BLaER1 (cell line): ENCODE data around the gene MTG1.
"Not testable (repeated sequence)": the region's sequence is repeated elsewhere in the genome, so short reads cannot be mapped to it uniquely, and the experiment has no call there.

Experiments used
- H3K27ac ChIP-seq: shearing (Covaris generic); formaldehyde crosslinking; 2 replicates; pipeline ENCODE4 v1.8.1; 2022
- H3K27me3 ChIP-seq: shearing (Covaris generic); formaldehyde crosslinking; 2 replicates; pipeline ENCODE4 v1.8.1; 2022
- H3K36me3 ChIP-seq: shearing (Covaris generic); formaldehyde crosslinking; 2 replicates; pipeline ENCODE4 v1.8.1; 2022
- H3K4me1 ChIP-seq: shearing (Covaris generic); formaldehyde crosslinking; 2 replicates; pipeline ENCODE4 v1.8.1; 2022
- H3K4me2 ChIP-seq: shearing (Covaris generic); formaldehyde crosslinking; 2 replicates; pipeline ENCODE4 v1.8.1; 2022
- H3K4me3 ChIP-seq: shearing (Covaris generic); formaldehyde crosslinking; 2 replicates; pipeline ENCODE4 v1.8.1; 2022
- H3K9ac ChIP-seq: shearing (Covaris generic); formaldehyde crosslinking; 2 replicates; pipeline ENCODE4 v1.8.1; 2022
- H3K9me3 ChIP-seq: shearing (Covaris generic); formaldehyde crosslinking; 2 replicates; pipeline ENCODE4 v1.8.1; 2022
- H4K20me1 ChIP-seq: shearing (Covaris generic); formaldehyde crosslinking; 2 replicates; pipeline ENCODE4 v1.8.1; 2022
- Cebpa-rat ChIP-seq: shearing (Covaris generic); IDR thresholded peaks from 2 replicates; pipeline ENCODE4 v1.8.1; 2022

The MTG1 gene

DNA sequence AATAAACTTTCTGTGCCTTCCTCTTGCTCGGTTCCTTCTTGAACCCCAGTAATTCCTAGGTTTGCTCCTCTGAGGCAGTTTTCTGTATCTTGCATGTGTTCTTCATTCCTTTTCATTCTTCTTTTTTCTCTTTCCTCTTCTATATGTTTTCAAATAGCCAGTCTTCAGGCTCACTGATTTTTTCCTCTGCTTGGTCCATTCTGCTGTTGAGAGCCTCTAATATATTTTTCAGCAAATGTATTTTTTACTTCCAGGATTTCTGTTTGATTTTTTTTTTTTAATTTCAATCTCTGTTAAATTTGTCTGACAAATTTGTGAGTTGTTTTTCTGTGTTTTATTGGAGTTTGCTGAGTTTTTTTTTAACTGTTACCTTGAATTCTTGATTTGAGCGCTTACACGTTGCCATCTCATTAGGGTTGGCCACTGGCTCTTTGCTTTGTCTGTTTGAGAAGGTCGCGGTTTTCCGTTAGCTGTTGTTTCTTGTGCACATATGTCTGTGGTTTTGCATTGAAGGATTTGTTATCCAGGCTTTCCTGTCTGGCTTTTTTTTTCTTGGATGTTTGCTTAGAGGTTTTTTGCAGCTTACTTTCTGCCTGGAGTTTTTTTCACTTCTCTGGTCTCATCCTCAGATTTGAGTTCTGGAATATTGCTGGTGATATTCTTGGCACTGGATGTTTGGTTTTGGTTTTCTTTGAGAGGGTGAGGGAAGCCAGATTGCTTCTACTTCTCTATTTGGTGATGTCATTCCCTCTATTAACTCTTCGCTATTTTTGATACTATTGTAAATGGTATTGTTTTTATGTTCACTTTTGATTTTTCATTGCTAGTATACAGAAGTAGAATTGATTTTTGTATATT, 17.8 kb downstream of the MTG1 start:
- peak overlapping the region; percentile 35; the same call in 1 of the 2 replicates for H3K4me3 ChIP-seq
- H3K9ac ChIP-seq, result no peak overlapping the region
- no peaks in the 10 kb centered on the region for H3K4me1 ChIP-seq
- no peak overlapping the region for H3K4me2 ChIP-seq
- H3K36me3 ChIP-seq, result peaks cover 92% of the 10 kb centered on the region
- peaks cover 26% of the 10 kb centered on the region; the same call in 1 of the 2 replicates for H4K20me1 ChIP-seq
- H3K27me3 ChIP-seq, result no peaks in the 10 kb centered on the region
- H3K9me3 ChIP-seq, result peaks cover 90% of the 10 kb centered on the region
- TF ChIP-seq Cebpa-rat, result no peak
- H3K27ac ChIP-seq, result no peak overlapping the region

DNA sequence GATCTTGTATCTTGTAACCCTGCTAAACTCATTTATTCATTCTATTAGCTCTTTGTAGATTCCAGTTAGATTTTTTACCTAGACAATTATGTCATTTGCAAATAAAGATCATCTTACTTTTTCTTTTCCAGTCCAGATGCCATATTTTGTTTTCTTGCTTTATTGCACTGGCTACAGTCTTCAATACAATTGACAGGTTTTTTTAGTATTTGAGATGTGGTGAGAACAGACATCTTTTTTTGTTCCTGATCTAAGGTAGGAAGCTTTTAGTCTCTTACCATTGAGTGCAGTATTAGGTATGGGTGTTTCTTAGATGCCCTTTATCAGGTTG, 18.4 kb downstream of the MTG1 start:
- H3K4me2 ChIP-seq, result no peak overlapping the region
- H3K36me3 ChIP-seq, result peaks cover 86% of the 10 kb centered on the region
- H3K9me3 ChIP-seq, result peaks cover 84% of the 10 kb centered on the region
- peaks cover 22% of the 10 kb centered on the region; the same call in 1 of the 2 replicates for H4K20me1 ChIP-seq
- H3K4me3 ChIP-seq, result no peak overlapping the region
- no peak for TF ChIP-seq Cebpa-rat
- no peaks in the 10 kb centered on the region for H3K4me1 ChIP-seq
- H3K27ac ChIP-seq, result no peak overlapping the region
- no peak overlapping the region for H3K9ac ChIP-seq
- H3K27me3 ChIP-seq, result no peaks in the 10 kb centered on the region

DNA sequence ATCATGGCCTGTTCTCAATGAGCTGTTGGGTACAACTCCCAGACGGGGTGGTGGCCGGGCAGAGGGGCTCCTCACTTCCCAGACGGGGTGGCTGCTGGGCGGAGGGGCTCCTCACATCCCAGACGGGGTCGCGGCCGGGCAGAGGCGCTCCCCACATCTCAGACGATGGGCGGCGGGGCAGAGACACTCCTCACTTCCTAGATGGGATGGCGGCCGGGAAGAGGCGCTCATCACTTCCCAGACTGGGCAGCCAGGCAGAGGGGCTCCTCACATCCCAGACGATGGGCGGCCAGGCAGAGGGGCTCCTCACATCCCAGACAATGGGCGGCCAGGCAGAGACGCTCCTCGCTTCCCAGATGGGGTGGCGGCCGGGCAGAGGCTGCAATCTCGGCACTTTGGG, 20.4 kb downstream of the MTG1 start:
- Histone ChIP-seq H3K9me3 (peaks cover 63% of the 10 kb centered on the region), H3K36me3 (peaks cover 82% of the 10 kb centered on the region), H4K20me1 (peaks cover 18% of the 10 kb centered on the region)
- H3K4me1 ChIP-seq, H3K27me3 ChIP-seq, H3K27ac ChIP-seq, H3K9ac ChIP-seq, H3K4me3 ChIP-seq, H3K4me2 ChIP-seq: not testable (repeated sequence)

DNA sequence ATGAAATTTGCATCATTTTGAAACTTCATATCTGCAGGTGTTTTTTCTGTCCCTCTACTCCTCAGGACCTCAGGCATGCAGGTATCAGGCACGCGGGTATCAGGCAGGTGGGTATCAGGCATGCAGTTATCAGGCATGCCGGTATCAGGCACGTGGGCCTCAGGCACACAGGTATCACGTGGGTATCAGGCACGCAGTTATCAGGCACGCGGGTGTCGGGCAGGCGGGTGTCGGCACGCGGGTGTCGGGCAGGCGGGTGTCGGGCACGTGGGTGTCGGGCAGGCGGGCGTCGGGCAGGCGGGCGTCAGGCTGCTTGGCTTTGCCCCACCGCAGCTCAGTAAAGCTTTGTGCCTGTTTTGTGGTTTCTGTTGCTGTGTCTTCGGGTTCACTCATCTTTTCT, 21.8 kb downstream of the MTG1 start:
- Histone ChIP-seq H3K9ac (no peak overlapping the region), H3K4me3 (no peak overlapping the region), H3K9me3 (peaks cover 50% of the 10 kb centered on the region), H3K27ac (no peak overlapping the region), H3K27me3 (no peaks in the 10 kb centered on the region), H3K36me3 (peaks cover 82% of the 10 kb centered on the region), H4K20me1 (peaks cover 28% of the 10 kb centered on the region), H3K4me2 (no peak overlapping the region), H3K4me1 (no peaks in the 10 kb centered on the region)
- TF ChIP-seq Cebpa-rat, result no peak

DNA sequence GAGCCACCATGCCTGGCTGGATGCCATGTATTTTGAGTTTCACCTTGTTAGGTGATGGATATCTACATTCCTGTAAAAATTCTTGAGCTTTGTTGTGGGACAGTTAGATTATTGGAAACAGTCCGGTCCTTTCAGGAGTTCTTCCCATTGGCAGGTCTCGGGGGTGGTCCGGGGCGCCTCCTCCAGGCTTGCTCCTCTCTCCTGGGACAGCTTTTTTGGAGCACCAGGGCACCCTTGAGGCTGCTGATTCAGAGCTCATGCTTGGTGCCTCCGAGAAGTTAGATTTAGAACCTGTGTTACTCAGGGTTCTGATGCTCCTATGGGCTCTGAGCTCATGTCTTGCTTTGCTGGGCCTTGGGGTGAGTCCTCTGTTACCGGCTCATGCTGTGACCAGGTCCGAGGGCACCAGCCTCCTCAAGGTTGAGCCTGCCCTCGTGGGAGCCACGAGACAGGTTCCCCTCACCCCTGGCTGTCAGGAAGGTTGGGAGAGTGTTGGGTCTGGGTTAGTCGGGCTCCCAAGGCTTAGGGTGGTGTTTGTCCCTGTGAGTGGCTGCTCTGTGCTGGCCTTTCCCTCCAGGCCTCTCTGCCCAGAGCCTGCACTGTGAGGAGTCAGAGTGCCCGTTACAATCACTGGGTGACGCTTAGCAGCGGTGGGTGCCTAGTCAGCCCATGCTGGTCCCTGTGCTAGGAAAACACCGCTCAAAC, 24.5 kb downstream of the MTG1 start:
- H3K36me3 ChIP-seq, result peaks cover 59% of the 10 kb centered on the region
- peaks cover 23% of the 10 kb centered on the region for H3K27me3 ChIP-seq
- peaks cover 23% of the 10 kb centered on the region for H3K9me3 ChIP-seq
- peaks cover 12% of the 10 kb centered on the region for H3K4me1 ChIP-seq
- no peak overlapping the region for H3K9ac ChIP-seq
- no peak overlapping the region for H3K4me3 ChIP-seq
- TF ChIP-seq Cebpa-rat, result no peak
- H4K20me1 ChIP-seq, result peaks cover 55% of the 10 kb centered on the region
- H3K4me2 ChIP-seq, result no peak overlapping the region
- no peak overlapping the region for H3K27ac ChIP-seq

DNA sequence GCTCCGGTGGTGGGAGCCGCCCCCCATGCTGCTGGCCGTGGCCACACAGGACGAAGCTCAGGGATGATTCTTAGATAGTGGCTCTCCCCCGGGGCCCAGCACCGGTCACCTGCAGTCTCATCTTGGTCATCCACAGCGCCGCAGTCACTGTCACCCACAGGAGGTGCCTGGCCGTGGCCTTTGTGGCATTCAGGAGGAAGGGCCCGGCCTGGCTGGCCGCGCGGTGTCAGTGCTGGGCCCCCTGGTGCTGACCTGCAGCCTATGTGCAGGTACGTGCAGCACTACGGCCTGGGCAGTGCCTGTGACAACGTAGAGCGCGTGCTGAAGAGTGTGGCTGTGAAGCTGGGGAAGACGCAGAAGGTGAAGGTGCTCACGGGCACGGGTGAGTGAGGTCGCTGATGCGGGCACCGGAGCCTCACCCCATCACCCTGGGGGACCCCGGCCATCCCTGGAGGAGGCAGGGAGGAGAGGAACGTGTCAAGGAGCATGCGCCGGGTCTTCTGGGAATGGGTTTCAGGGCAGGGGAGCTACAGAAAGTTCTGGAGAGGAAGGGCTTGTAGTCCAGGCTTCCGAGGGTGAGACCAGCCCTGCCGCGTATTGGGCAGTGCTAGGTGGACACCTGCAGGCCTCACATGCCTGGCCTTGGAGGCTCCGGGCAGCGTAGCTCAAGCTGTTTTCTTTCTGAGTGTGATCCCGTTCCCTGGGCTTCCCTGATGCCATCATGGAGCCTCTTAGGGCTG, 25.4 kb downstream of the MTG1 start:
- no peak overlapping the region for H3K4me2 ChIP-seq
- peaks cover 52% of the 10 kb centered on the region for H3K36me3 ChIP-seq
- no peak overlapping the region for H3K27ac ChIP-seq
- H3K27me3 ChIP-seq, result peaks cover 30% of the 10 kb centered on the region
- H3K9ac ChIP-seq, result no peak overlapping the region
- H3K9me3 ChIP-seq, result peaks cover 16% of the 10 kb centered on the region
- peaks cover 14% of the 10 kb centered on the region for H3K4me1 ChIP-seq
- H4K20me1 ChIP-seq, result peaks cover 58% of the 10 kb centered on the region
- H3K4me3 ChIP-seq, result no peak overlapping the region
- TF ChIP-seq Cebpa-rat, result no peak

DNA sequence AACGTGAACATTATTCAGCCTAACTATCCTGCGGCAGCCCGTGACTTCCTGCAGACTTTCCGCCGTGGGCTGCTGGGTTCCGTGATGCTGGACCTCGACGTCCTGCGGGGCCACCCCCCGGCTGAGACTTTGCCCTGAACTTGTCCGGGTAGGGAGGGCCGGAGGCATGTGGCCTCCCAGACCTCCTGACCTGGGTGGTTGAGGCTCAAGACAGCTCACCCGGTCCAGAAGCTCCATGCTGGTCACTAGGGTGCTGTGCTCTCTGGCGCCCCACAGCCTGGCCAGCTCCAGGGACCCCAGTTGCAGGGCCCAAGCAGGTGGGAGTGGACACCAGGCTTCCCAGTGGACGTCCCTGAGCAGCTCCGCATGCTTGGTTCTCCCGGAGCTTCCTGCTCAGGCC, 26.1 kb downstream of the MTG1 start:
- H3K27me3 ChIP-seq, result peaks cover 34% of the 10 kb centered on the region
- H3K9me3 ChIP-seq, result peaks cover 12% of the 10 kb centered on the region
- H3K9ac ChIP-seq, result no peak overlapping the region
- H3K4me2 ChIP-seq, result no peak overlapping the region
- H3K4me3 ChIP-seq, result no peak overlapping the region
- no peak overlapping the region for H3K27ac ChIP-seq
- H3K36me3 ChIP-seq, result peaks cover 46% of the 10 kb centered on the region
- peaks cover 58% of the 10 kb centered on the region for H4K20me1 ChIP-seq
- no peak for TF ChIP-seq Cebpa-rat
- H3K4me1 ChIP-seq, result peaks cover 14% of the 10 kb centered on the region

DNA sequence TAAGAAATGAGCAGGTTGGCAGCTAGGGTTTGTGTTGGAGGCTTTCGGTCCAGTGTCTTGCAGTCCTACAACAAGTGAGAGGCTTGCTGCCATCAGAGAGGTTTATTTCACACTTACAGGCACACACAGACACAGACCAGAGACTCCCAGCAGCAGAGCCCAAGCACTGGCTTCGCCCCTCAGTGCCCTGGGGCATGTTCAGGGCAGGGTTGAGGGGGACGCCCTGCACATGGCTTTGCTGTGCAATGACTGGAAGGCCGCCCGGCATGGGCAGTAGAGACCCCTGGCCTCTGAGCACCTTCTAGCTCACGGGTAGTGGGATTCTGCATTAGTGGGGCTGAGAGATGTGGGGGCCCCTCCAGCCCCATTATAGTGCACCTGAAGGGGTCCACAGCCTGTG, 26.6 kb downstream of the MTG1 start:
- Histone ChIP-seq H3K4me2 (no peak overlapping the region), H3K9me3 (peaks cover 6% of the 10 kb centered on the region), H3K4me3 (no peak overlapping the region), H3K4me1 (peaks cover 14% of the 10 kb centered on the region), H3K27me3 (peaks cover 38% of the 10 kb centered on the region), H3K27ac (no peak overlapping the region), H3K36me3 (peaks cover 40% of the 10 kb centered on the region), H3K9ac (no peak overlapping the region), H4K20me1 (peaks cover 58% of the 10 kb centered on the region)
- TF ChIP-seq Cebpa-rat, result no peak

DNA sequence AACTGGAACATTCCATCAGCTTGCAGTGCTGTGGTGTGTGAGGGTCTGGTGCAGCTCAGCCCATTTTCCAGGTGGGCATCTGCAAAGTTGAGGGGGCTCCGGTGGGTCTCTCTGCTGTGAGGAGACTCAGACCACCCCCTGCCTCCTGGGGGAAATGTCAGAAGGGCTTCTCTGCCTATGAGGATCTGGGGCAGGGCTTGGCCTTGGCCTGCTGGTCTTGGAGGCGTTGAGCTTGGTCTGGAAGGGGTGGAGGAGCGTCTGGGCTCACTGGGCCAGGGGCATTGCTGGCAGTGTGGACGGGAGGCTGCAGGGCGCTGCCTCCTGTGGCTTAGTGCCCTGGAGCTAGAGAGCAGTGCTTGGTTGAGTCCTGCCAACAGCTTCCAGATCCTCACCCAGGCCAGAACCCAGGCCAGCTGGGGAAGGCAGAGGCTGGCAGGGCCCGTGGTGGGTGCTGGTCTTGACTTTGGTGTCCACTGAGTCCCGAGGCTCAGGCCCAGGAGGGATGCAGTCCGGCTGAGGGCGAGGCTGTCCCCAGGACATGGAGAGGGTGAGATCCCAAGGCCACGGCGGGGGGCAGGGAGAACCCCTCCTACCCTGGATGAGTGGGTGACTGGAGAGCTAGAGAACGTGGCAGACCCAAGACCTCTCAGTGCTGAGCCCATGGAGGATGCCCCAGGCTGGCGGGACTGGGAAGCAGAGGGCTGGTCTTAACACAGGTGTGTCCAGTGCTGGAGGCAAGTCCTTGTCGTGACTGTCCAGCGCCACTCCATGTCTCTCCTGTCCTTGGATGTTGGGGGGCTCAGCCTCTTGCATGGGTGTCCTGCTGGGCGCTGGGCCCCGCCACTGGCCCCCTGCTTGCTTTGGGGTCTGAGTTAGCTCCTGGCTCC, 27.6 kb downstream of the MTG1 start:
- Histone ChIP-seq H4K20me1 (peaks cover 58% of the 10 kb centered on the region), H3K4me1 (peaks cover 14% of the 10 kb centered on the region), H3K36me3 (peaks cover 34% of the 10 kb centered on the region), H3K27me3 (peaks cover 38% of the 10 kb centered on the region), H3K4me3 (no peak overlapping the region), H3K4me2 (no peak overlapping the region), H3K9me3 (no peaks in the 10 kb centered on the region), H3K27ac (no peak overlapping the region), H3K9ac (no peak overlapping the region)
- no peak for TF ChIP-seq Cebpa-rat
